HG03139 (cell line): ENCODE data around the gene SPO11.

Source experiments
- ATAC-seq: cut with Tn5 transposase; IDR thresholded peaks from one replicate; pipeline ENCODE4 v1.9.1; 2021; ENCODE audit not compliant: unreplicated experiment

Gene SPO11

GRCh38 chr20:57329608-57330221, at the start of gene SPO11:
Gene SPO11, plus strand, starts transcription at chr20:57329803. Its CDS starts 65 bp downstream, at chr20:57329868.
- ATAC-seq: no peak

- no peak for ATAC-seq
These were observed 49.4 kb upstream of the SPO11 start for GRCh38 chr20:57280221-57280620.

DNA sequence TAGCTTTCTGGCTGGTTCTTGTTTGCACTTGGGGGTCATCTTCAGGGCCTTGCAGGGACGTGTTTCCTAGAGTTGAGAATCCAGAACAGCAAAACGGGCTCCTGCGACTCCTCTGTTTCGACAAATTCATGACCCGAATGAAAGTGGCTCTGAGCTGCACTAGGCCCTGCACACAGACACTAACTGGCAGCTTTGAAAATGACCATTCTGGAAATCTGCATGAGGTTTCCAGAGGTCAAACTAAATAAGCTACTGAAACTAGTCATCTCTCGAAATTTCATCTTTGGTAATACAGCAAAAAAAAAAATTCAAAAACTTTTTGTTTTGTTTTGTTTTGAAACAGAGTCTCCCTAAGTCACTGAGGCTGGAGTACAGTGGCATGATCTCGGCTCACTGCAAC, 47.7 kb upstream of the SPO11 start:
- ATAC-seq: no peak

DNA sequence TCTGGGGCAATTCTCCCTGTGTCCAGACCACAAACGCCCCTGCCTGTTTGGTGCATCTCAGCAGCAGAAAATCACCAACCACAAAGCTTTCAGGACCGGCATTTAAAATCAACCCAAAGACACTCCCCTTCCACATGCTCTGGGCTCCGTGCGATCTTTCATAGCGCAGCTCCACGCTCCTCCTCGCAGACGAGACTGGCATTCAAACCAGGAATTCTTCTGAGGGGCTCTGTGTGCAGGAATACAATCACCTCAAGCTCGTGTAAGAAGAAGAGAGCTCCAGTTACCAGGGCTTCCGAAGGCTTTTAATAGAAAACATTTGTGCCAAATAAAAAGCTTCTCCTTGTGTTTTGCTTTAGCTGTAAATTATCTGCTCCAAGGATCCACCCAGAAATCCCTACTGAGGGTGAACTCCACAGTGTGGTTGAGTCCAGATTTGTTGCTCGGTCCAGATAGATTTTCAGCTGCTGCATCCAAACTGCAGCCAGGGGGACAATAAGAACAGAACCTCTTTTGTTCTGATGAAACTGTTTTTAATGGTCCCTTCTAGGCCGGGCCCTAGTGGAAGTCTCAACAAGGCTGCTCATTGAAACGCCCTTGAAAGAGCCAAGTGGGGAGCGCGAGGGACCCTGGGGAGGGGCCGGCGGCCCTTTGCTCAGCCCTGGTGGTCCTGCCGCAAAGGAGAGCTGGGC, 46.8 kb upstream of the SPO11 start:
- ATAC-seq: no peak

- ATAC-seq: no peak
These were observed 45.7 kb upstream of the SPO11 start for GRCh38 chr20:57283860-57284259.

- ATAC-seq: no peak
These were observed 42.4 kb upstream of the SPO11 start for GRCh38 chr20:57287007-57287880.

GRCh38 chr20:57287901-57288300, 41.7 kb upstream of the SPO11 start:
- ATAC-seq: no peak

- no peak for ATAC-seq
These were observed 40.8 kb upstream of the SPO11 start for GRCh38 chr20:57288651-57289277.

DNA sequence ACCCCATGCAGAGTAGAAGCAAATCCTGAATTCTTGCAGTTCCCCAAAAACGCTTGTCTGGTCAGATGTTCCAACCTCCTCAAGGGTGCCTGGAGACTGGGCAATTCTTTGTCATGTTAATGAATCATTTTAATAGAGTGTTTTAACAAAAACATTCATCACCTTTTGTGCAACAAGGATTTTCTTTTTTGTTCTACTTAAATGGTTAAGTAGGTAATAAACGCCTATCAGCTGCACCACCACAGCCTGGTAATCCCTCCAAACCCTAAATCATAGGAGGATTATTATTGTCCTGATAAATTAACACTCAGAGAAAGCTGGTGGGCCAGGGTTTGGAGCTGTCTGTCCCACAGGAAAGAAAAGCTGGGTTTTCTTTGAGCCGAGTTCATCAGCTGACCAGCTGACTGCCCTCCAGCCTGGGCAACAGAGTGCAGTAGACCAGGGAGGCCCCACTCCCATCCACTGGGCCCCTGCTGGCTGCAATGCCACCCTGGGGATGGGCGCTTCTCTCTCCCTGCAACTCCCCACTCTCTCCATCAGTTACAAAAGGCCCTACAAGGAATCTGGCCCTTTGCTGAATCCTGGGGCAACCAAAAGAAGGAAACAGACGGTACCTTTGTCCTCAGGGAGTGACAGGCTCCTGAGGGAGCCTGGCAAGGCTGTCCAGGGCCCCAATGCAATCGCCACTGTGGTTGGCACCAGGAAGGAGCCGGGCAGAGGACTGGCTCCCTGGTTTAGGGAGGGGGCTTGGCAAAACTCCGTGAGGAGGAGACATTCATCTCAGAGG, 40.0 kb upstream of the SPO11 start:
- ATAC-seq: no peak

DNA sequence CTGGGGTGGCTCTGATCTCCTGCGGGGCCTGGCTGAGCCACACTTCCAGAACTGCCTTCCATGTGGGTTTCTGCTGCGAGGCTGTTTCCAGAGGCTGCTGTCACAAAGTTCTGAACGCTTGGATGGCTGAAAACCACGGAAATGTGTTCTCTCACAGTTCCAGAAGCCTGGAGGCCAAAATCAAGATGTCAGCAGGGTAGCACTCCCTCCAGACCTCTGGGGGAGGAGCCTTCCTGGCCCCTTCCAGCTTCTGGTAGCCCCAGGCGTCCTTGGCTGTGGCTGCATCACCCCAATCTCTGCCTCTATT, 39.5 kb upstream of the SPO11 start:
- ATAC-seq: no peak

GRCh38 chr20:57291003-57291402, 38.6 kb upstream of the SPO11 start:
- no peak for ATAC-seq

GRCh38 chr20:57291694-57292093, 37.9 kb upstream of the SPO11 start:
- no peak for ATAC-seq

DNA sequence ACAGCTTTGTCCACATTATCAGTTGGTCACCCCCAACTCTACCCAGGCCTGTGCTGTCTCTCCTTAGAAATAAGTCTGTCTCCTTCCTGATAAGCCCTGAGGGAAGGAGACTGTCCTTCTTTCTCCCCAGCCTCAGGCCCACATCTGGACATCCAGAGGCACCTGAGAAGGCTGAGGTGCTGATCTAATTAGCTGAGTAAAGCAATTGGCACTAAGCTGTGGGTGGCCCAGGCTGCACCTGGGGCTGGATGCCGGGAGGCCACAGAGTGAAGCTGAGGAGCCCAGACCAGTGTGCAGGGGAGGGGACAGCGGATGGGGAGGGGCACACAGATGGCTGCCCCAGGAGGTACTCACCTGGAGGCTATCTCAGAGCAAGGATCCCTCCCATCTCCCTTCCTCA, 37.0 kb upstream of the SPO11 start:
- ATAC-seq: no peak

GRCh38 chr20:57293995-57294394, 35.6 kb upstream of the SPO11 start:
- no peak for ATAC-seq

GRCh38 chr20:57294550-57294949, 35.1 kb upstream of the SPO11 start:
- ATAC-seq: no peak

DNA sequence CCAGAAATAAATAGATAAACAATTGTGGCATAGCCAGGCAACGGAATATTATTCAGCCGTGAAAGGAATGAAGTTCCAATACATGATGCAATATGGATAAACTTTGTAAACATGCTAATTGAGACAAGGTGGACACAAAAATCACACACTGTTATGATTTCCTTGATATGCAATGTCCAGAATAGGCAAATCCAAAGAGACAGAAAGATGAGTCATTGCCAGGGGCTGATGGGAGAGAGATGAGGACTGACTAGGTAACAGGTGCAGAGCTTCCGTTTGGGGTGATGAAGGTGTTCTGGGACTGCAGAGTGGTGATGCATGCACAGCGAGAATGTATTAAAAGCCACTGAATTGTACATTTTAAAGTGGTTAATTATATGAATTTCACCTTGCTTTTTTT, 31.1 kb upstream of the SPO11 start:
- no peak for ATAC-seq

DNA sequence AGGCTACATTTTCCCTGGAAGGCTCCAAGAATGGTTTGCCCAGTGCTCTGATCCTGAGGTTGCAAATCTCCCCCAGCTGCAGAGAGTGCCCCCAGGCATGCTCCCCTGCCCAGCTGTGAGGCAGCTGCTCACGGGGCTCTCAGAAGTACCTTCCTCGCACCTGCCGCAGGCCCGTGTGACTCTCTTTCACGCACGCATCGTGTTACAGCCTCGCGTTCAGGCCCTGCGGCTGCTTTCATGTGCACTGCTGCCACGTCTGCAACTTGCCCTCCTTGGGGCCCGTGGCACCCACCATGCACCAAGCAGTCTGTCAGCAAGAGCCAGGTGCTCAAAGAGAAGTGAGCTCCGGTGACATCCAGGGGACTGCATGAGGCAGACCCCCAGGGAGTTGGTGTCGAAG, 28.6 kb upstream of the SPO11 start:
- no peak for ATAC-seq

DNA sequence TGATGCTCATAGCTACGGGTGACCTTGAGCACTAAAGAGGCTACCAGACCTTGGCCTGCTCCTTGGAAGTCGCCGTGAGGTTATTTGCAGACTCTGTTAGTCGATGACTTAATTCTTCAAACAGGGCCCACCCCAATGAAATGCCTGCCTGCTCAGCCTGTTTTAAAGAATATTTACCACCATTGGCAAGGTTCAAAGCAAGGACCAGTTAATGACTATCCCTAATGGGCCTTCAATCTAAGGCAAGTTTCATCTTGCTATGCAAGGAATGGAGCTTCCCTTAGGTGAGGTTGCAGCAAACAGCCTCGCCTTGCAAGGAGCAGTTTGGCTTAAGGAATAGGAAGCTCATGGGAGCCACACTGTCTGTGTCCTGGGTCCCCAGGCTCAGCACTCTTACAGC, 22.9 kb upstream of the SPO11 start:
- no peak for ATAC-seq

DNA sequence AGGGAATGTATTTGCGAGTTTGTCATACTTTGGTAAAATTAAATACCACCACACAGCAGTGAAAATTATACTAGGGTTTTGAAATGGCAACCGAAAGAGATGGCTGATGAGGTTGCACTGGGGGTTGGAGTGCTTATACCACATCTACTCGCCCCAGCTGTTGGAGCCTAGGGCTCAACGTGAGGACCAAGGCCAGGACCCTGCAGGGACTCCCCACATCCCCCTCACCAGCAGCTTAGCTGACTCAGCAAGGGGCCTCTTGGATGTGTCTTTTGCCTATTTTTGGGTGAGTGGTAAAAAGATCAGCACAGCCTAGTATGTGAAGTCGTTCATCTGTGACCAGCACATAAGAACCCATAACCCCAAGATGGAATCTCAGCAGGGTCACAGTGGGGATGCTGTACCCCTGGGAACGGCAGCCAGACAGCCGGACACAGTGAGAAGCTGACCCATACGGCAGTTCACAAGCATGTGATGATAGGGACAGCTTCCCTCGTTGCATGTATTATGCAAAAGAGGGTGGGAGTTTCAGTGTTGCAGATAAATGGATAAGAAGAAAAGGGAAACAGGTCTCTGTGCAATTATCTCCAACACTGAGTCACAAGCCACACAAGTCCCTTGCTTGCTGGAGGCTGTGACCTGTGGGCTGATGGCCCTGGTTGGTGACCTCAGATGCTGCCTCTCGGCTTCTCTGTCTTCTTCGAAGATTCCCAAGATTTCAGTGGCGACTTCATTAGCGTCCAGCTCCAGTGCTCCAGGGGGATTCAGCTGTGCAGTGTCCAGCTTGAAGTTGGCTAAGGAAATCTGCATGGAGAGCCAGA, 20.9 kb upstream of the SPO11 start:
- ATAC-seq: no peak

- no peak for ATAC-seq
These were observed 20.0 kb upstream of the SPO11 start for GRCh38 chr20:57309544-57310115.
